Measurements from ENCODE around the gene RAC2. TPM values are rescaled to one million over a fixed set of nuclear protein-coding genes. Genes with fewer than 3 reads are reported as not detected.
A peak's percentile ranks its signal among the peaks of the same experiment; 100 is the strongest.

RAC2 gene
- total and polyA plus RNA-seq, 9 of the 15 experiments (the other 6 are each of a cell fraction or from before 2014, with no cell fraction given) = 22.7 to 103 (median 43.3) TPM

GRCh38 chr22:37176464-37177061, 67.5 kb downstream of the RAC2 start (continued):
- TF ChIP-seq L3MBTL2 (IDR thresholded peaks at IDR 0.05) = peak; percentile 78
- no peak for TF ChIP-seq ZC3H8 (IDR thresholded peaks at IDR 0.05)
- TF ChIP-seq GATA2 (CRISPR knock-in tag; IDR thresholded peaks at IDR 0.05) = no peak
- no peak for TF ChIP-seq SIN3A (IDR thresholded peaks at IDR 0.05; ENCODE audit: borderline replicate concordance in 2 of 2, control insufficient read depth in 1 of 2, low read depth in 2 of 2, low read length in 2 of 2)
- TF ChIP-seq NEUROD1 (IDR thresholded peaks at IDR 0.05; ENCODE audit: borderline replicate concordance, low read depth, low read length, partially characterized antibody) = no peak
- TF ChIP-seq E2F4 (CRISPR knock-in tag; IDR thresholded peaks at IDR 0.05; ENCODE audit: low read depth) = no peak
- TF ChIP-seq MCM7 (IDR thresholded peaks at IDR 0.05) = no peak
- TF ChIP-seq MED1 (CRISPR knock-in tag; IDR thresholded peaks at IDR 0.05; ENCODE audit: borderline replicate concordance) = no peak
- peak; percentile 63 for TF ChIP-seq USF1 (CRISPR knock-in tag; IDR thresholded peaks at IDR 0.05)
- TF ChIP-seq, protein P1, sequence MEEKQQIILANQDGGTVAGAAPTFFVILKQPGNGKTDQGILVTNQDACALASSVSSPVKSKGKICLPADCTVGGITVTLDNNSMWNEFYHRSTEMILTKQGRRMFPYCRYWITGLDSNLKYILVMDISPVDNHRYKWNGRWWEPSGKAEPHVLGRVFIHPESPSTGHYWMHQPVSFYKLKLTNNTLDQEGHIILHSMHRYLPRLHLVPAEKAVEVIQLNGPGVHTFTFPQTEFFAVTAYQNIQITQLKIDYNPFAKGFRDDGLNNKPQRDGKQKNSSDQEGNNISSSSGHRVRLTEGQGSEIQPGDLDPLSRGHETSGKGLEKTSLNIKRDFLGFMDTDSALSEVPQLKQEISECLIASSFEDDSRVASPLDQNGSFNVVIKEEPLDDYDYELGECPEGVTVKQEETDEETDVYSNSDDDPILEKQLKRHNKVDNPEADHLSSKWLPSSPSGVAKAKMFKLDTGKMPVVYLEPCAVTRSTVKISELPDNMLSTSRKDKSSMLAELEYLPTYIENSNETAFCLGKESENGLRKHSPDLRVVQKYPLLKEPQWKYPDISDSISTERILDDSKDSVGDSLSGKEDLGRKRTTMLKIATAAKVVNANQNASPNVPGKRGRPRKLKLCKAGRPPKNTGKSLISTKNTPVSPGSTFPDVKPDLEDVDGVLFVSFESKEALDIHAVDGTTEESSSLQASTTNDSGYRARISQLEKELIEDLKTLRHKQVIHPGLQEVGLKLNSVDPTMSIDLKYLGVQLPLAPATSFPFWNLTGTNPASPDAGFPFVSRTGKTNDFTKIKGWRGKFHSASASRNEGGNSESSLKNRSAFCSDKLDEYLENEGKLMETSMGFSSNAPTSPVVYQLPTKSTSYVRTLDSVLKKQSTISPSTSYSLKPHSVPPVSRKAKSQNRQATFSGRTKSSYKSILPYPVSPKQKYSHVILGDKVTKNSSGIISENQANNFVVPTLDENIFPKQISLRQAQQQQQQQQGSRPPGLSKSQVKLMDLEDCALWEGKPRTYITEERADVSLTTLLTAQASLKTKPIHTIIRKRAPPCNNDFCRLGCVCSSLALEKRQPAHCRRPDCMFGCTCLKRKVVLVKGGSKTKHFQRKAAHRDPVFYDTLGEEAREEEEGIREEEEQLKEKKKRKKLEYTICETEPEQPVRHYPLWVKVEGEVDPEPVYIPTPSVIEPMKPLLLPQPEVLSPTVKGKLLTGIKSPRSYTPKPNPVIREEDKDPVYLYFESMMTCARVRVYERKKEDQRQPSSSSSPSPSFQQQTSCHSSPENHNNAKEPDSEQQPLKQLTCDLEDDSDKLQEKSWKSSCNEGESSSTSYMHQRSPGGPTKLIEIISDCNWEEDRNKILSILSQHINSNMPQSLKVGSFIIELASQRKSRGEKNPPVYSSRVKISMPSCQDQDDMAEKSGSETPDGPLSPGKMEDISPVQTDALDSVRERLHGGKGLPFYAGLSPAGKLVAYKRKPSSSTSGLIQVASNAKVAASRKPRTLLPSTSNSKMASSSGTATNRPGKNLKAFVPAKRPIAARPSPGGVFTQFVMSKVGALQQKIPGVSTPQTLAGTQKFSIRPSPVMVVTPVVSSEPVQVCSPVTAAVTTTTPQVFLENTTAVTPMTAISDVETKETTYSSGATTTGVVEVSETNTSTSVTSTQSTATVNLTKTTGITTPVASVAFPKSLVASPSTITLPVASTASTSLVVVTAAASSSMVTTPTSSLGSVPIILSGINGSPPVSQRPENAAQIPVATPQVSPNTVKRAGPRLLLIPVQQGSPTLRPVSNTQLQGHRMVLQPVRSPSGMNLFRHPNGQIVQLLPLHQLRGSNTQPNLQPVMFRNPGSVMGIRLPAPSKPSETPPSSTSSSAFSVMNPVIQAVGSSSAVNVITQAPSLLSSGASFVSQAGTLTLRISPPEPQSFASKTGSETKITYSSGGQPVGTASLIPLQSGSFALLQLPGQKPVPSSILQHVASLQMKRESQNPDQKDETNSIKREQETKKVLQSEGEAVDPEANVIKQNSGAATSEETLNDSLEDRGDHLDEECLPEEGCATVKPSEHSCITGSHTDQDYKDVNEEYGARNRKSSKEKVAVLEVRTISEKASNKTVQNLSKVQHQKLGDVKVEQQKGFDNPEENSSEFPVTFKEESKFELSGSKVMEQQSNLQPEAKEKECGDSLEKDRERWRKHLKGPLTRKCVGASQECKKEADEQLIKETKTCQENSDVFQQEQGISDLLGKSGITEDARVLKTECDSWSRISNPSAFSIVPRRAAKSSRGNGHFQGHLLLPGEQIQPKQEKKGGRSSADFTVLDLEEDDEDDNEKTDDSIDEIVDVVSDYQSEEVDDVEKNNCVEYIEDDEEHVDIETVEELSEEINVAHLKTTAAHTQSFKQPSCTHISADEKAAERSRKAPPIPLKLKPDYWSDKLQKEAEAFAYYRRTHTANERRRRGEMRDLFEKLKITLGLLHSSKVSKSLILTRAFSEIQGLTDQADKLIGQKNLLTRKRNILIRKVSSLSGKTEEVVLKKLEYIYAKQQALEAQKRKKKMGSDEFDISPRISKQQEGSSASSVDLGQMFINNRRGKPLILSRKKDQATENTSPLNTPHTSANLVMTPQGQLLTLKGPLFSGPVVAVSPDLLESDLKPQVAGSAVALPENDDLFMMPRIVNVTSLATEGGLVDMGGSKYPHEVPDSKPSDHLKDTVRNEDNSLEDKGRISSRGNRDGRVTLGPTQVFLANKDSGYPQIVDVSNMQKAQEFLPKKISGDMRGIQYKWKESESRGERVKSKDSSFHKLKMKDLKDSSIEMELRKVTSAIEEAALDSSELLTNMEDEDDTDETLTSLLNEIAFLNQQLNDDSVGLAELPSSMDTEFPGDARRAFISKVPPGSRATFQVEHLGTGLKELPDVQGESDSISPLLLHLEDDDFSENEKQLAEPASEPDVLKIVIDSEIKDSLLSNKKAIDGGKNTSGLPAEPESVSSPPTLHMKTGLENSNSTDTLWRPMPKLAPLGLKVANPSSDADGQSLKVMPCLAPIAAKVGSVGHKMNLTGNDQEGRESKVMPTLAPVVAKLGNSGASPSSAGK (IDR thresholded peaks at IDR 0.05) = peak; percentile 39; the same call in 1 of the 2 replicates
- no peak for TF ChIP-seq HCFC1 (IDR thresholded peaks at IDR 0.05; ENCODE audit: low read depth, low read length)
- TF ChIP-seq RAD51 (IDR thresholded peaks at IDR 0.05; ENCODE audit: borderline replicate concordance, low read depth) = 0 out of 2 replicates have a peak, but pooled peaks have one; percentile 17
- no peak for TF ChIP-seq ATF1 (CRISPR knock-in tag; IDR thresholded peaks at IDR 0.05)
- peak; percentile 39; the same call in 1 of the 2 replicates for TF ChIP-seq ATF1 (tag; IDR thresholded peaks at IDR 0.05)
- no peak for TF ChIP-seq SOX6 (IDR thresholded peaks at IDR 0.05)
- TF ChIP-seq MAZ (CRISPR knock-in tag; conservative IDR thresholded peaks at IDR 0.05 in 1 of 2, IDR thresholded peaks at IDR 0.05 in 1 of 2) = 0 out of 4 replicates have a peak, but pooled peaks of 1 of the 2 experiments have one; percentile 40

All from K562 (cell line).